GM18951 (cell line): Measurements from ENCODE around the gene CACNB1.

Experiments used
- POLR2A ChIP-seq: IDR thresholded peaks from 4 replicates; pipeline ENCODE4 v1.6.1; 2011; ENCODE audit warnings: mild to moderate bottlenecking; ENCODE audit not compliant: insufficient read length, insufficient read depth; ENCODE audit errors: extremely low read depth
- in situ Hi-C: fragments of 300-500 bp; cut with MboI; formaldehyde crosslinking; loops from one replicate; pipeline ENCODE4 v1.12.0; 2022; ENCODE audit warnings: low sequenced_read_pairs, mixed read lengths, inconsistent platforms; ENCODE audit not compliant: unreplicated experiment

Gene CACNB1

GRCh38 chr17:39221572-39221971 is 24.1 kb upstream of the CACNB1 start:
- in situ Hi-C loops = no loop called here
- TF ChIP-seq POLR2A = no peak

GRCh38 chr17:39219647-39220154 is 22.2 kb upstream of the CACNB1 start:
- in situ Hi-C loops = no loop called here
- TF ChIP-seq POLR2A = no peak

- TF ChIP-seq POLR2A = no peak
- in situ Hi-C loops = no loop called here
Observed at GRCh38 chr17:39218906-39219305, 21.4 kb upstream of the CACNB1 start.

GRCh38 chr17:39217734-39218369 is 20.4 kb upstream of the CACNB1 start:
- in situ Hi-C loops = no loop called here
- TF ChIP-seq POLR2A = no peak

GRCh38 chr17:39213852-39214251 is 16.4 kb upstream of the CACNB1 start:
- in situ Hi-C loops = no loop called here
- TF ChIP-seq POLR2A = no peak

GRCh38 chr17:39212841-39213480 is 15.5 kb upstream of the CACNB1 start:
- in situ Hi-C loops = no loop called here
- TF ChIP-seq POLR2A = no peak

GRCh38 chr17:39212195-39212810 is 14.8 kb upstream of the CACNB1 start:
- in situ Hi-C loops = no loop called here
- TF ChIP-seq POLR2A = no peak

- TF ChIP-seq POLR2A = no peak
- in situ Hi-C loops = no loop called here
Observed at GRCh38 chr17:39210093-39210434, 12.6 kb upstream of the CACNB1 start.

GRCh38 chr17:39209317-39210092 is 12.0 kb upstream of the CACNB1 start:
- in situ Hi-C loops = loop anchor here (5.0 kb wide), 1 partner anchor 33 kb away; no protein-coding TSS in a partner anchor
- no peak for TF ChIP-seq POLR2A

- in situ Hi-C loops = loop anchor here (5.0 kb wide), 1 partner anchor 33 kb away; no protein-coding TSS in a partner anchor
- no peak for TF ChIP-seq POLR2A
Observed at GRCh38 chr17:39208893-39209292, 11.4 kb upstream of the CACNB1 start.

- TF ChIP-seq POLR2A = no peak
- in situ Hi-C loops = loop anchor here (5.0 kb wide), 1 partner anchor 34 kb away; no protein-coding TSS in a partner anchor
Observed at GRCh38 chr17:39208136-39208535, 10.7 kb upstream of the CACNB1 start.

GRCh38 chr17:39205112-39205526 is 7.7 kb upstream of the CACNB1 start:
- TF ChIP-seq POLR2A = no peak
- in situ Hi-C loops = loop anchor here (5.0 kb wide), 1 partner anchor 37 kb away; no protein-coding TSS in a partner anchor

- TF ChIP-seq POLR2A = no peak
- in situ Hi-C loops = no loop called here
Observed at GRCh38 chr17:39204245-39204644, 6.8 kb upstream of the CACNB1 start.
